WTC11 (cell line): ENCODE data around the gene TNFRSF11A. TPM values are rescaled to one million over a fixed set of nuclear protein-coding genes. Genes with fewer than 3 reads are reported as not detected.

Experiments
- ATAC-seq: fragments of 200-7000 bp; cut with Tn5 transposase; 2 replicates; pipeline ENCODE4 v1.10.0; 2021; ENCODE audit warnings: mild to moderate bottlenecking, moderate library complexity
- CTCF ChIA-PET: fragments of 300-600 bp; sonication (Branson Sonifier 250); formaldehyde crosslinking; loops from one replicate; lab custom pipeline; 2021; ENCODE audit warnings: antibody characterized with exemption; lab: Charles Lee
- POLR2A ChIA-PET: fragments of 350-600 bp; sonication (Branson Sonifier 250); formaldehyde crosslinking; loops from one replicate; lab custom pipeline; 2021; ENCODE audit warnings: antibody characterized with exemption; lab: Charles Lee
- DNase-seq: peaks from one replicate; pipeline ENCODE4 v3.0.0; 2021; ENCODE audit warnings: low spot score
- H3K27ac Mint-ChIP-seq: 2 replicates; pipeline ENCODE4 v1.8.0; 2021; ENCODE audit warnings: mixed read lengths
- H3K27me3 Mint-ChIP-seq: 2 replicates; pipeline ENCODE4 v1.8.0; 2021; ENCODE audit warnings: low read depth, mild to moderate bottlenecking, moderate library complexity, mixed read lengths
- H3K36me3 Mint-ChIP-seq: 2 replicates; pipeline ENCODE4 v1.8.0; 2021; ENCODE audit warnings: mixed read lengths
- H3K4me1 Mint-ChIP-seq: 2 replicates; pipeline ENCODE4 v1.8.0; 2022; ENCODE audit warnings: mixed read lengths
- H3K4me3 Mint-ChIP-seq: 2 replicates; pipeline ENCODE4 v1.8.0; 2021; ENCODE audit warnings: mild to moderate bottlenecking, moderate library complexity, mixed read lengths
- H3K9me3 Mint-ChIP-seq: 2 replicates; pipeline ENCODE4 v1.8.0; 2021; ENCODE audit warnings: mixed read lengths
- ARID4B ChIP-seq: sonication (generic); formaldehyde crosslinking; IDR thresholded peaks from 2 replicates; pipeline ENCODE4 v1.8.0; 2023; ENCODE audit warnings: missing genetic modification reagents, mild to moderate bottlenecking, borderline replicate concordance
- E2F5 ChIP-seq: sonication (generic); formaldehyde crosslinking; IDR thresholded peaks from 2 replicates; pipeline ENCODE4 v1.8.1; 2022; ENCODE audit warnings: mild to moderate bottlenecking, moderate library complexity, missing genetic modification reagents
- FOXP1 ChIP-seq: sonication (generic); formaldehyde crosslinking; IDR thresholded peaks from 2 replicates; pipeline ENCODE4 v1.8.0; 2022; ENCODE audit warnings: missing genetic modification reagents, mild to moderate bottlenecking, moderate library complexity, borderline replicate concordance
- GABPB1 ChIP-seq: sonication (generic); formaldehyde crosslinking; IDR thresholded peaks from 2 replicates; pipeline ENCODE4 v1.8.1; 2023; ENCODE audit warnings: mild to moderate bottlenecking, missing genetic modification reagents
- GTF2I ChIP-seq: fragments of 250-450 bp; sonication (Bioruptor Pico); conservative IDR thresholded peaks from 2 replicates; pipeline ENCODE4 v1.4.0; 2021; ENCODE audit warnings: mild to moderate bottlenecking
- KAT7 ChIP-seq: sonication (generic); formaldehyde crosslinking; IDR thresholded peaks from 2 replicates; pipeline ENCODE4 v1.8.1; 2023; ENCODE audit warnings: missing genetic modification reagents, mild to moderate bottlenecking, borderline replicate concordance
- MLX ChIP-seq: sonication (generic); formaldehyde crosslinking; IDR thresholded peaks from 2 replicates; pipeline ENCODE4 v1.8.1; 2023; ENCODE audit warnings: mild to moderate bottlenecking, missing genetic modification reagents, moderate library complexity
- MXD4 ChIP-seq: fragments of 250-450 bp; sonication (Bioruptor Pico); IDR thresholded peaks from 2 replicates; pipeline ENCODE4 v1.8.0; 2021; ENCODE audit warnings: mild to moderate bottlenecking, moderate library complexity, borderline replicate concordance
- PRRX2 ChIP-seq: fragments of 250-450 bp; sonication (Bioruptor Pico); IDR thresholded peaks from 2 replicates; pipeline ENCODE4 v1.8.0; 2021; ENCODE audit warnings: mild to moderate bottlenecking
- RORB ChIP-seq: fragments of 250-450 bp; sonication (Bioruptor Pico); IDR thresholded peaks from 2 replicates; pipeline ENCODE4 v1.9.0; 2021; ENCODE audit warnings: mild to moderate bottlenecking
- ZBTB43 ChIP-seq: sonication (generic); formaldehyde crosslinking; IDR thresholded peaks from 2 replicates; pipeline ENCODE4 v1.8.1; 2023; ENCODE audit warnings: mild to moderate bottlenecking, missing genetic modification reagents
- ZNF121 ChIP-seq: sonication (generic); formaldehyde crosslinking; IDR thresholded peaks from 2 replicates; pipeline ENCODE4 v1.8.0; 2023; ENCODE audit warnings: missing genetic modification reagents
- ZNF138 ChIP-seq: sonication (generic); formaldehyde crosslinking; conservative IDR thresholded peaks from 2 replicates; pipeline ENCODE4 v1.8.1; 2022; ENCODE audit warnings: mild to moderate bottlenecking, moderate library complexity, missing genetic modification reagents
- ZNF317 ChIP-seq: sonication (generic); formaldehyde crosslinking; IDR thresholded peaks from 2 replicates; pipeline ENCODE4 v1.8.1; 2023; ENCODE audit warnings: low read depth, mild to moderate bottlenecking, moderate library complexity, missing genetic modification reagents, borderline replicate concordance
- total RNA-seq: library from RNA; stranded (reverse); gene quantifications from 3 replicates; pipeline ENCODE4 v1.2.3, GENCODE V29; 2021
- TF ChIP-seq, protein P1 (sequence below): sonication (generic); formaldehyde crosslinking; conservative IDR thresholded peaks from 2 replicates; pipeline ENCODE4 v1.8.1; 2022; ENCODE audit warnings: mild to moderate bottlenecking, missing genetic modification reagents
- TF ChIP-seq, protein P2 (sequence below): sonication (generic); formaldehyde crosslinking; IDR thresholded peaks from 2 replicates; pipeline ENCODE4 v1.8.1; 2023; ENCODE audit warnings: mild to moderate bottlenecking, moderate library complexity, missing genetic modification reagents

The TNFRSF11A gene
- total RNA-seq, 1 experiment from 2014 or later = 4.9 TPM

GRCh38 chr18:62325806-62326645 lies 916 bp downstream of the TNFRSF11A start:
- Mint-ChIP-seq H3K9me3 (no peaks in the 10 kb centered on the region), H3K27ac (no peak overlapping the region), H3K4me1 (peaks cover 66% of the 10 kb centered on the region), H3K27me3 (peaks cover 55% of the 10 kb centered on the region), H3K36me3 (no peaks in the 10 kb centered on the region), H3K4me3 (peak overlapping the region; percentile 80)
- CTCF ChIA-PET = interaction anchor here (1.0 to 2.8 kb wide), 9 partner anchors 13 to 258 kb away, joined by 3 to 10 read pairs (median 7); partner anchors contain the start of gene ZCCHC2
- ATAC-seq (no peak), DNase-seq (no peak)
- TF ChIP-seq FOXP1 (CRISPR knock-in tag) (0 out of 2 replicates have a peak, but pooled peaks have one; percentile 43), E2F5 (CRISPR knock-in tag) (no peak), MLX (CRISPR knock-in tag) (0 out of 2 replicates have a peak, but pooled peaks have one; percentile 46), ZNF138 (CRISPR knock-in tag) (0 out of 2 replicates have a peak, but pooled peaks have one; percentile 14), ZBTB43 (CRISPR knock-in tag) (0 out of 2 replicates have a peak, but pooled peaks have one; percentile 35)
- TF ChIP-seq, protein P1, sequence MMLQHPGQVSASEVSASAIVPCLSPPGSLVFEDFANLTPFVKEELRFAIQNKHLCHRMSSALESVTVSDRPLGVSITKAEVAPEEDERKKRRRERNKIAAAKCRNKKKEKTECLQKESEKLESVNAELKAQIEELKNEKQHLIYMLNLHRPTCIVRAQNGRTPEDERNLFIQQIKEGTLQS (CRISPR knock-in tag) = no peak
- TF ChIP-seq, protein P2, sequence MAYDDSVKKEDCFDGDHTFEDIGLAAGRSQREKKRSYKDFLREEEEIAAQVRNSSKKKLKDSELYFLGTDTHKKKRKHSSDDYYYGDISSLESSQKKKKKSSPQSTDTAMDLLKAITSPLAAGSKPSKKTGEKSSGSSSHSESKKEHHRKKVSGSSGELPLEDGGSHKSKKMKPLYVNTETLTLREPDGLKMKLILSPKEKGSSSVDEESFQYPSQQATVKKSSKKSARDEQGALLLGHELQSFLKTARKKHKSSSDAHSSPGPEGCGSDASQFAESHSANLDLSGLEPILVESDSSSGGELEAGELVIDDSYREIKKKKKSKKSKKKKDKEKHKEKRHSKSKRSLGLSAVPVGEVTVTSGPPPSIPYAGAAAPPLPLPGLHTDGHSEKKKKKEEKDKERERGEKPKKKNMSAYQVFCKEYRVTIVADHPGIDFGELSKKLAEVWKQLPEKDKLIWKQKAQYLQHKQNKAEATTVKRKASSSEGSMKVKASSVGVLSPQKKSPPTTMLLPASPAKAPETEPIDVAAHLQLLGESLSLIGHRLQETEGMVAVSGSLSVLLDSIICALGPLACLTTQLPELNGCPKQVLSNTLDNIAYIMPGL (CRISPR knock-in tag) = 0 out of 2 replicates have a peak, but pooled peaks have one; percentile 14
- POLR2A ChIA-PET = no interaction called here

DNA sequence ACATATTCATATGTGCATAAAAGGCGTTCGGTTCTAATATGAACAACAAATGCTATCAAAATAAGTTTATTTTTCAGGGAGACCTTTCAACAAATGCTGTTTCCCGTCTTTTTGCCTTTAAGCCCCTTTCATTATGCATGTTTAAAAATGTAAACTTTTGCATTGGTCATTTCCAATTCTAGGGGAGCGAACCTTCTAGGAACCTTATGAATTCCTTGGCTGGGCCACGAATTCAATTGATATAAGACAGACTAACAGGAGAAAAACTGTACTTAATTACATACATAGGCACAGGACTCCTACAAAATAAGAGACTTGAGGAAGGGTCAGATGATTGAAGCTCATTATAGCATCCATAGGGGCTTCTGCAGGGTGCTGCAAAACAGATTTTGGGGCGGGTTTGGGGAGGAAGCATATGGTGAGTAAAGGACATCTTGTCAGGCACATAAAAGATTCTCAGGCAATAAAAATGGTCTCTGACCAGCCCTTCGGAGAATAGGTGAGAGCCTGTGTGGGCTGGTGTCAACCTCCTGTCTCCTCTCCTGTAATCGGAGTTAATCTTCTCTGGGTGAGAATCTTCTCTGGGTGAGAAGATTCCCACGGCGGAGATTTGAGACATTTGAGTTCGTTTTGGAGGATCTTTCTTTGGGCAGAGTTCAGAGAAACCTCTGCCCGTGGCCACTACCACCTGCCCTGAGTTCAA lies 1.7 kb downstream of the TNFRSF11A start:
- H3K9me3 Mint-ChIP-seq = no peaks in the 10 kb centered on the region
- H3K27ac Mint-ChIP-seq = no peak overlapping the region
- DNase-seq (no peak), ATAC-seq (no peak)
- H3K4me3 Mint-ChIP-seq = peak overlapping the region; percentile 80
- H3K36me3 Mint-ChIP-seq = no peaks in the 10 kb centered on the region
- peaks cover 61% of the 10 kb centered on the region for H3K4me1 Mint-ChIP-seq
- peaks cover 54% of the 10 kb centered on the region for H3K27me3 Mint-ChIP-seq
- CTCF ChIA-PET = interaction anchor here (1.6 to 2.8 kb wide), 3 partner anchors 40 to 257 kb away, joined by 7 to 9 read pairs (median 8); no protein-coding TSS in a partner anchor
- TF ChIP-seq PRRX2 (CRISPR knock-in tag) (no peak), RORB (no peak), GTF2I (CRISPR knock-in tag) (no peak), KAT7 (CRISPR knock-in tag) (no peak), ARID4B (no peak), GABPB1 (CRISPR knock-in tag) (no peak), ZNF317 (CRISPR knock-in tag) (no peak), ZNF121 (no peak), FOXP1 (CRISPR knock-in tag) (no peak), MXD4 (CRISPR knock-in tag) (no peak)
- POLR2A ChIA-PET = no interaction called here
